HG02610 (cell line): ENCODE measurements around the gene TAP1.
"Not testable (repeated sequence)": the region's sequence is repeated elsewhere in the genome, so short reads cannot be mapped to it uniquely, and the experiment has no call there.

Experiments
- ATAC-seq: cut with Tn5 transposase; IDR thresholded peaks from one replicate; pipeline ENCODE4 v1.9.1; 2021; ENCODE audit warnings: mild to moderate bottlenecking, moderate library complexity; ENCODE audit not compliant: unreplicated experiment

The TAP1 gene, protein sequence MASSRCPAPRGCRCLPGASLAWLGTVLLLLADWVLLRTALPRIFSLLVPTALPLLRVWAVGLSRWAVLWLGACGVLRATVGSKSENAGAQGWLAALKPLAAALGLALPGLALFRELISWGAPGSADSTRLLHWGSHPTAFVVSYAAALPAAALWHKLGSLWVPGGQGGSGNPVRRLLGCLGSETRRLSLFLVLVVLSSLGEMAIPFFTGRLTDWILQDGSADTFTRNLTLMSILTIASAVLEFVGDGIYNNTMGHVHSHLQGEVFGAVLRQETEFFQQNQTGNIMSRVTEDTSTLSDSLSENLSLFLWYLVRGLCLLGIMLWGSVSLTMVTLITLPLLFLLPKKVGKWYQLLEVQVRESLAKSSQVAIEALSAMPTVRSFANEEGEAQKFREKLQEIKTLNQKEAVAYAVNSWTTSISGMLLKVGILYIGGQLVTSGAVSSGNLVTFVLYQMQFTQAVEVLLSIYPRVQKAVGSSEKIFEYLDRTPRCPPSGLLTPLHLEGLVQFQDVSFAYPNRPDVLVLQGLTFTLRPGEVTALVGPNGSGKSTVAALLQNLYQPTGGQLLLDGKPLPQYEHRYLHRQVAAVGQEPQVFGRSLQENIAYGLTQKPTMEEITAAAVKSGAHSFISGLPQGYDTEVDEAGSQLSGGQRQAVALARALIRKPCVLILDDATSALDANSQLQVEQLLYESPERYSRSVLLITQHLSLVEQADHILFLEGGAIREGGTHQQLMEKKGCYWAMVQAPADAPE

DNA sequence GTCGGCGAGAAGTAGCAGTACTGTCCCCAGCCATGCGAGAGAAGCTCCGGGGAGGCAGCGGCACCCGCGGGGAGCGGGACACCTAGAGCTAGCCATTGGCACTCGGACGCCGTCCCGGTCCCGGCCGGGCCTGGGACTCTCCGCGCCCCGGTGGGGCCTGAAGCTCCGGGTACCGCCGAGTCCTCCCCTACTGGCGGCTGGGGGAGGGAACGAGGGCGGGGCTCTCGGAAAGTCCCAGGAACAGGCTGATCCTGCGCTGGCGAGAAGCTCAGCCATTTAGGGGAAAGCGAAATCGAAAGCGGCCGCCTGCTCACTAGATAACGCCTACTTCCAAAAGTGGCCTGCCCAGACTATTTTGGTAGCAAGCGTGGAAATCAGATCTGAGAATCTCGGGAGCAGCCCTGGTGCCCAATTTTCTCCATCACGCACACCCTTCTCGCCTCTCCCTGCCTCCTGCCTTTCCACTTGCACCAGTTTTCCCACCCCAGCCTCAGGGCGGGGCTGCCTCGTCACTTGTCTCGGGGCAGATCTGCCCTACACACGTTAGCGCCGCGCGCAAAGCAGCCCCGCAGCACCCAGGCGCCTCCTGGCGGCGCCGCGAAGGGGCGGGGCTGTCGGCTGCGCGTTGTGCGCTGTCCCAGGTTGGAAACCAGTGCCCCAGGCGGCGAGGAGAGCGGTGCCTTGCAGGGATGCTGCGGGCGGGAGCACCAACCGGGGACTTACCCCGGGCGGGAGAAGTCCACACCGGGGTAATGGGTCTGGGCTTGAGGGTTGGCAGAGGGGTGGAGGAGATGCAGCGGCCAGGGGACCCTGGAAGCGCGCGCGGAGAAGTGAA, at the start of gene TAP1, which contains the start of gene PSMB9:
Gene TAP1 (minus strand): TSS at position 164 of the 835 bp plus-strand sequence. CDS start 68 bp downstream, at position 96.
Gene PSMB9 (plus strand): TSS at position 652 of the 835 bp plus-strand sequence. CDS start 38 bp downstream, at position 690.
- peak; percentile 79 for ATAC-seq

- no peak for ATAC-seq
These were observed 41.5 kb upstream of the TAP1 start for GRCh38 chr6:32895006-32895345.

GRCh38 chr6:32894085-32895005, 40.8 kb upstream of the TAP1 start:
- ATAC-seq: peak; percentile 94

DNA sequence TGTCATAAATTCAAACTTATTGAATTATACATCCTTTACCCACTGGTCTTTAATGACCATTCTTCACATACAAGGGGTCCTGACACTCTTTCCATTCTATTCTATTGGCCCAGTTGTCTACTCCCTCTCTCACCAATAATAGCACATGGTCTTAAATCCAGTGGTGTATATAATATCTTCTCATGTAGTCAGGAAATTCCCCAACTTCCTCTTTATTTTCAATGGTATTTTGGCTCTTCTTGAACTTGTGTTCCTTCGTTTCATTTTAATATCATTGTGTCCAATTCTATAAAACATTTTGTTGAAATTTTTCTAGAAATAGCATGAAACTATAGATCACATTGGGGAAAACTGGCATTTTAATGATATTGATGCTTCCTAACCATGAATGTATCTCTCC, 37.3 kb upstream of the TAP1 start:
- ATAC-seq: no peak

GRCh38 chr6:32889533-32889932, 36.0 kb upstream of the TAP1 start:
- no peak for ATAC-seq

- no peak for ATAC-seq
These were observed 35.1 kb upstream of the TAP1 start for GRCh38 chr6:32888576-32888975.

GRCh38 chr6:32887616-32888015, 34.1 kb upstream of the TAP1 start:
- ATAC-seq: no peak

GRCh38 chr6:32886681-32887383, 33.3 kb upstream of the TAP1 start:
- ATAC-seq: no peak

DNA sequence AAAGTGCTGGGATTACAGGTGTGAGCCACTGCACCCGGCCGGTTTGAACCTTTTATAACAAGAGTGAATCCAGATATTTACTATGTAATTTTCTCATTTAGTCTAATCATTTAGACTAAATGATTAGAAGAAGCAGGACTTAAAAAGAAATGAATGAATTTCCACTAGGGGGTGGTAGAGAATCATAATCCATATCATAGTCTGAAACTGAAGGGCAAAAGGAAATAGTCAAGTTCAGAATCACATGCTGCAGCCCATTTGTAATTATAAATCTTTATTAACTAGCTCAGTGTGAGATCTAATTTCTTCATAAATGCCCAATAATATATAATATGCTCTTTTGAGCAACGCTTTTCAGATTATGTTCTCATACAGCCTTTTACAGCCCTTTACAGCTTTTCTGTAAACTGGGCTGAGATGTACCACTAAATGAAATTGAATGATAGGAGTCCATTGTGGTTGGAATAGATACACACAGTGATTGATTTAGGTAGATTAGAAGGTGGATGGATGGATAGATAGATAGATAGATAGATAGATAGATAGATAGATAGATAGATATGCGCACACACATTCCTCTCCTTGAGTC, 32.3 kb upstream of the TAP1 start:
- ATAC-seq: no peak

DNA sequence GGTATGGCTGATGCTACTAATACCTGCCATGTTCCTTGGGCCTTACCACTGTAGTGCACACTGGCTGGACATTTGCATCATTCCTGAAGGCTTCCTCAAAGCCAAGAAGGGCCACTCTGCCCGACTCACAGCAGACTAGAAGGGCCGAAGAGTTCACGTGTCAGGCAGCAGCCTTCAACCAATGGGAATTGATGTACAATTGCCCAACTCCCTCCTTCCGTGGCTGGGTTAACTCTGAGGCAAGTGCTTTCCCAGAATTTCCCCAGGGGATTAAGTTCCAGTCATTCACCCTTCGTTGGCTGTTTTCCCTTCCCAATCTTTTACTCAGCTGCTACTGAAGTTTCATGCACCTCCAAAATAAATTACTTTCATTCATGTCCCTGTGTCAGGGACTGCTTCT, 30.3 kb upstream of the TAP1 start:
- ATAC-seq: no peak

- ATAC-seq: no peak
These were observed 29.4 kb upstream of the TAP1 start for GRCh38 chr6:32882879-32883250.

- ATAC-seq: not testable (repeated sequence)
These were observed 27.5 kb upstream of the TAP1 start for GRCh38 chr6:32880962-32881361.

DNA sequence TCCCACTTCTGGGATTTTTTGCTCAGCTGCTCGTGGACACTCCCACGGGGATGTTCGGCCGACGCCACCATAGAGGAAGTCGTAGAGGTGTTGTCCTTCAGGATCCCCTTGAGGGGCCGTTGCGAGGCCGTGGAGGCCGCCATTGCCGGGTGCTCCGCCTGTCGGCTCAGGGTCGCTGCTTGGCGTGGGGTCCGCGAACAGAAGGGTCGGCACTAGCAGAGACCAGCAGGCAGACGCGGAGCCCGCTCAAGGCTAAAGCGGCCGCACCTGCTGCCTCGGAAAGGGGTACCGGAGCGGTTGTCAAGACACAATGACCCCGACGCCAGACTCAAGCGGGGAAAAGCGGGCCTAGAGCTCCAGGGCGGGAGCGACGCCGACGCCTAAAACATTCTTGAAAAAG, 26.2 kb upstream of the TAP1 start:
- no peak for ATAC-seq

DNA sequence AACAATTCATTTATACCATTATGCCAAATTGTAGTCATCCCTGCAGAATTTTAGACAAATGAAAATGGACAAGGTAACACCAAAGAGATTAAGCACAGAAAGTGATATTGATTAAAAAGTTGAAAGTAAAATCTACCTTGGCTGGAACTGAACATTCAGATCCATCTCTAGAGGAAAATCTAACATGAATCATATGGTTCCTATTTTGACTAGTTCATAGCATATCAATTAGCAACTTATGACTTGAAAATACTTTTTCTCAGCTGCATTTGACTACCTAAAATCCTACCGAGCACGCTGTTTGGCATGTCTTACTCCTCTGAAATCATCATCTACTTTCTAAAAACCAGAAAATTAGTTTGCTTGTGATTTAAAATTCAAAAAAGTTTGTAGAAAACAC, 23.1 kb upstream of the TAP1 start:
- no peak for ATAC-seq

GRCh38 chr6:32873947-32874346, 20.4 kb upstream of the TAP1 start:
- not testable (repeated sequence) for ATAC-seq

DNA sequence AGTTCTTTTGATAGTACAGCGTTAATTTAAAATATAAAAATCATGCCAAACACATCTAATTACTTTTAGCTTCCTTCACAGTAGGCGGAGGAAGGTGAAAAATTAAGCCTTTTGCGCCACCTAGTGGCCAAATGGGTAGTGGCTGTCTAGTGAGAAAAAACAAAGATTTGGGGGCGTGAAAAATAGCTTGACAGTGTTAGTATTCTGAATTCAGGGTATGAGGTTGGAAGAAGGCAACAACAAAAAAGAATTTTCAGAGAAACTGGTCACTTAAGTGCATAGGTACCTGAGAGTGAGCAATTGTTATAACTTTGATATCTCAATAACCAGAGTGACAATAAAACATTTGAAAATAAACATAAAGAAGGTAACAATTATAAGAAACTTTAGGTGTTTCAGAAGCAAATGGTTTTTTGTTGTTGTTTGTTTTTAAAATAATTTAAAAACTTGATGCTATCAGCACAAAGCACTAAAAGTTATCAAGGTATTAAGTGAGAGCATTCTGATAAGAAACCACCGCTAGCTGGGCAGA, 14.8 kb upstream of the TAP1 start:
- ATAC-seq: no peak

DNA sequence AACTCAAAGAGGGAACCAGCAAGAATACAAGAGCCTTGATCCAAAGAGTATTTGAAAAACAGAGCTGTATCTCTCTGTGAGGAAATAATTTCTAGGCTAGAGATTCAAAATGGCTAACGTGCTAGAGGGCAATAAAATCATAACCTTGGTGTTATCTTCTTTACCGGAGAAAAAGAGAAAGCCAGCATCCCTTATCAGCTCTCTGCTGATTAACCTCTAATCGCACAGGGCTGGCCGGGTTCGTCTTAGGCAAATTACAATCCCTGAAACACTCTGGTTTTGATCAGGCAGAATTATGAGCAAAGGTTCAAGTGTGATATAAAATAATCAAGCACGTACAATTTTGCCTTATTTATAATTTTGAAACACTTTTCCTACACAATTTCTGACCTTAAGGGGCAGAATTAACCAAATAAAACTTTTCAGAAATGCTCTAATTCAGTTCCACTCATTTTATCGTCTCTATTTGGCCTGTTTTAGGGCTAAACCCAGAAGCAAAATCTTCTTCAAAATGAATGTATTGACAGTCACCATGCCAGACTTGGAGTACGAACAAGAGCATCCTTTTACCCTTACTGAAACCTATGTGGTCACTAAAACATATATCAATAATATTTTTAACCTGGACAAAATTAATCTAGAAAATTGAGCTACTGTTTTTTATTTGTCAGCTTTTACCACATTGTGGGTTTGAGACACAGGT, 14.2 kb upstream of the TAP1 start:
- no peak for ATAC-seq

DNA sequence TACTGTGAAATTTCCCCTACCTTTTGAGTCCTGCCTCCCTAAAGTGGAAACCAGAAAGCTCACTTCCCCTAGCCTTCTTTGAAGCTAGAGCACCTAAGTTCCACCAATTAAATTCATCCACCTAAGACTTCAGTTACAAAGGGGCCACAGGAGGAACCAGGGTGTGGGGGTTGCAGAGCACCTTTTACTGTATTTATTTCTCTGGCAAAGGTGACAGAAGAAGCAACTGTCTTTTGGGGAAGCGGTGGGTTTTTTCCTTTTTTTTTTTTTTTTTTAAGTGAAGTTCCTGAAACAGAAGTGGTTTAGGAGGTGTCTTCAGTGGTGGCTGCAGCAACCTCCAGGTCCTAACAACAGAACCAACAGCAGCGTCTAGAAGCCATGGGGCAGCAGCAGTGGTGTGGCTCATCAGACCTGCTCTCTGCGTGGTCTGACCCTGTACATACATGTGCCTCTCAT, 13.5 kb upstream of the TAP1 start:
- ATAC-seq: no peak
